ENCODE results near the gene TAS1R3.

Gene TAS1R3

DNA sequence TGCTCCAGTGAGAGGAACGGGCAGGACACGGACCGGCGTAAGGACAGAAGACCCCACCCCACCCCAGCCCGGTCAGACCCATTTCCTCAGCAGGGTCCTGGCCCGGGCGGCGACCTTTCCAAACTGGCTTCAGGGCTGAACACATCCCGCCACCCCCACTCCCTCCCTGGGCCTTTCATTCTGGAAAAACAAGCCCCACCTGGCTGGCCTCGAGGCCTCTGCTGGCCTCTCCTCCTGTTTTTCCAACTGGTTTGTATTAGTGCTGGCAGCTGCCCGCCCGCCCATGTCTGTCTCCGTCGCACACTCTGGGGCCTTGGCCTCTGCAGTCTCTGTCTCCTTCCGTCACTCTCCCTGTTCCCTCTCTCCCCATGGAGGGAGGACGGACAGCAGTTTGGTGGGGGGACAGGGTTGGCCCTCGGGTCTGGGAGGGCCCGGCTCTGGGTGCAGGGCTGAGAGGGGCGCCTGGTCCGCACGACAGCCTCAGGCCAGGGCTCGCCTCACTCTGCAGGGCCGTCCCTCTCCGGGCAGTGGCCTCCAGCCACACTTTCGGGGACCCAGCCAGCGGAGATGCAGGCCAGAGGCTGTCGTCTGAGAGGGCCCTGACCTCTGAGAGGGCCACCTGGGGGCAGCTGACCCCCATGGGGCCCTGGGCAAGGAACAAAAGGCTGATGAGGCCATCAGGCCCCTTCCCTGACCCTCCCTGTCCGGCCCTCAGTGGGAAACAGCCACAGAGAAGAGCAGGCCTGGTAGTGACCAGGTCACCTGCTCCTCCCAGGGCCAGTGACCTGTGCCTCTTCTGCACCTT, 28.8 kb downstream of the TAS1R3 start:
- Histone ChIP-seq H3K4me1 (no peaks in the 10 kb centered on the region), H3K9ac (no peak overlapping the region), H3K36me3 (ENCODE audit: control insufficient read depth, insufficient read depth, low read length) (no peaks in the 10 kb centered on the region), H3K4me3 (ENCODE audit: low read depth, low read length) (no peak overlapping the region), H3K9me3 (ENCODE audit: control insufficient read depth, low read length) (no peaks in the 10 kb centered on the region), H3K79me2 (no peaks in the 10 kb centered on the region), H3K27me3 (ENCODE audit: control insufficient read depth, insufficient read depth, low read length) (no peaks in the 10 kb centered on the region), H3K27ac (no peak overlapping the region), H3K4me2 (ENCODE audit: low read length) (no peak overlapping the region), H2AFZ (no peak overlapping the region)
- TF ChIP-seq, protein P1, sequence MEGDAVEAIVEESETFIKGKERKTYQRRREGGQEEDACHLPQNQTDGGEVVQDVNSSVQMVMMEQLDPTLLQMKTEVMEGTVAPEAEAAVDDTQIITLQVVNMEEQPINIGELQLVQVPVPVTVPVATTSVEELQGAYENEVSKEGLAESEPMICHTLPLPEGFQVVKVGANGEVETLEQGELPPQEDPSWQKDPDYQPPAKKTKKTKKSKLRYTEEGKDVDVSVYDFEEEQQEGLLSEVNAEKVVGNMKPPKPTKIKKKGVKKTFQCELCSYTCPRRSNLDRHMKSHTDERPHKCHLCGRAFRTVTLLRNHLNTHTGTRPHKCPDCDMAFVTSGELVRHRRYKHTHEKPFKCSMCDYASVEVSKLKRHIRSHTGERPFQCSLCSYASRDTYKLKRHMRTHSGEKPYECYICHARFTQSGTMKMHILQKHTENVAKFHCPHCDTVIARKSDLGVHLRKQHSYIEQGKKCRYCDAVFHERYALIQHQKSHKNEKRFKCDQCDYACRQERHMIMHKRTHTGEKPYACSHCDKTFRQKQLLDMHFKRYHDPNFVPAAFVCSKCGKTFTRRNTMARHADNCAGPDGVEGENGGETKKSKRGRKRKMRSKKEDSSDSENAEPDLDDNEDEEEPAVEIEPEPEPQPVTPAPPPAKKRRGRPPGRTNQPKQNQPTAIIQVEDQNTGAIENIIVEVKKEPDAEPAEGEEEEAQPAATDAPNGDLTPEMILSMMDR (IDR thresholded peaks at IDR 0.05), result no peak

DNA sequence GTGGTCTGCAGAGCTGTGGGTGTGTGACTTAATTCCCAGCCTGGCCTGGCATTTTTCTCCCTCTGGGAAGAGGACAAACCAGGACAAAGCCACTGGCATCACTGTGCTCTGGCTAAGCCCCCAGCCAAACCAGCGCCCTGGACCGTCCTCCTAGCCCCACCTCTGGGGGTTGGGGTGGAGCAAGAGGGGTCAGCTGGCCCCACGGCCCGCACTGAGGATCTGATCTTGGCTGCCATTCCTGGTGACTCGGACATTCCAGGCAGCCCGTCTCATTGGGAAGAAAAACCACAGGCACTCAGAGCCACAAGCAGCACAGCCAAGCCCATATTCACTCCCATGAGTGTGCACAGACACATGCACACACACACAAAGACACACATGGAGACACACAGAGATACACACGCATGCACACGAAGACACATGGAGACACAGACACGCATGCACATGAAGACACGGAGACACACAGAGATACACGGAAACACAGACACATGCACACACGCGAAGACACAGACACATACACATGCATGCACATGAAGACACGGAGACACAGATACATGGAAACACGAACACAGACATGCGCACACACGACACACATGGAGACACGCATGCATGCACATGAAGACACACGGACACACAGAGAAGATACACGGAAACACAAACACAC, 29.6 kb downstream of the TAS1R3 start:
- no peak overlapping the region for H3K4me2 ChIP-seq (ENCODE audit: low read length)
- no peaks in the 10 kb centered on the region for H3K9me3 ChIP-seq (ENCODE audit: control insufficient read depth, low read length)
- H3K9ac ChIP-seq, result no peak overlapping the region
- H3K36me3 ChIP-seq (ENCODE audit: control insufficient read depth, insufficient read depth, low read length), result no peaks in the 10 kb centered on the region
- H2AFZ ChIP-seq, result no peak overlapping the region
- H3K4me3 ChIP-seq (ENCODE audit: low read depth, low read length), result no peak overlapping the region
- H3K4me1 ChIP-seq, result no peaks in the 10 kb centered on the region
- TF ChIP-seq, protein P1 (IDR thresholded peaks at IDR 0.05), result no peak
- H3K79me2 ChIP-seq, result no peaks in the 10 kb centered on the region
- H3K27ac ChIP-seq, result no peak overlapping the region
- H3K27me3 ChIP-seq (ENCODE audit: control insufficient read depth, insufficient read depth, low read length), result no peaks in the 10 kb centered on the region

DNA sequence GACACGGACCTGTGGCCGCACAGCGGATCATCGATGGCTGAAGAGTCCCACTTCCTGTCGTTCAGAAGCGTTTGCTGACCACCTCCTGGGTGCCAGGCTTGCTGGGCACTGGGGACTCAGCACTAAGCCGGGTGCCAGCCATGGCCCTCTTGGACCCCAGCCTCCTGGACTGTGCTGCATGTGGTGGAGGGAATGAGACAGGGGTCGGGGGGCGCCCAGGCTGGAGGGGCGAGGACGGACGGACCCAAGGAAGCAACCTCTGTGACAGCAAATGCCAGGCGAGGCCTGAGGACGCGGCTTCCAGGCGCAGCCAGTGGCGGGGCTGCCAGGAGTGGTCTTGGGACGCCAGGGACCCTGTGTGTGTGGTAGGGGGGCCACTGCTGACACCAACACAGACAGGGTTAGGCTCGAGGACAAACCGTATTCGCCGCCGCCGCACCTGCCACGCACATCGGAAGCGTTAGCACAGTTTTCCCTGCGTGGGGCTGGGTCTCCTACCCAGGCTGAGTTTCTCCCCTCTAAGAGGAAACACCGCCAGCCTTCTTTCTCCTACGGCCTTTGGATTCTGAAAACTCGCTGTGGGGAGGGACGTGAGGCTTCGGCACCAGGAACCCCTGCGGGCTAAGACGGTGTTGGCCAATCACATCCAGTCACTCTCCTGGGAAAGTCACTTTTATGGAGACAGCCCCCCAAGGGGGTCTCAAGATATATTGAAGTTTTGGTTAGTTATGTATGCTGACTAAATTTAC, 30.3 kb downstream of the TAS1R3 start:
- Histone ChIP-seq H3K9me3 (ENCODE audit: control insufficient read depth, low read length) (no peaks in the 10 kb centered on the region), H3K4me2 (ENCODE audit: low read length) (no peak overlapping the region), H2AFZ (no peak overlapping the region), H3K36me3 (ENCODE audit: control insufficient read depth, insufficient read depth, low read length) (no peaks in the 10 kb centered on the region), H3K27me3 (ENCODE audit: control insufficient read depth, insufficient read depth, low read length) (no peaks in the 10 kb centered on the region), H3K27ac (no peak overlapping the region), H3K4me3 (ENCODE audit: low read depth, low read length) (no peak overlapping the region), H3K9ac (no peak overlapping the region), H3K4me1 (no peaks in the 10 kb centered on the region), H3K79me2 (no peaks in the 10 kb centered on the region)
- TF ChIP-seq, protein P1 (IDR thresholded peaks at IDR 0.05), result no peak

DNA sequence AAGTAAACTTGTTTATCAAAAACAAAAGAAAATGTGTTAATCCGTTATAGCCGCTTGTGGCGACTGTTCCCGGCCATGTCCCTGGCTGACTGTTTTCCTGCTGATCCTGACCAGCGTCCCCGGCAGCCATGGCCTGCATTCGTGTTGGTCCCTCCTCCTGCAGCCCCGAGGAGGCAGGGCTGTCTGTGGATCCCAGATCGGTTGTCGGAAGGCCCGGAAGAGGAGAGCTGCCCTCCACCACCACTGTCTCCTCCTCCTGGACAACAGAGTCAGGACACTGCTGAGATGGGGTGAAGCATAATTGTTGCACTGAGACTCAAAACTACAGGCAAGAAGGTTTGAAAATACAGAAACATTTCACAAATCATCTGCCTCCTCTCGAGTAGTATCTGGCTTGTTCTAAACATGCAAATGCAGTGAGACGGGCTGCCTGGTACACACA, 30.9 kb downstream of the TAS1R3 start:
- H3K79me2 ChIP-seq, result no peaks in the 10 kb centered on the region
- H3K4me2 ChIP-seq (ENCODE audit: low read length), result no peak overlapping the region
- no peak overlapping the region for H2AFZ ChIP-seq
- no peak overlapping the region for H3K27ac ChIP-seq
- H3K9ac ChIP-seq, result no peak overlapping the region
- no peaks in the 10 kb centered on the region for H3K27me3 ChIP-seq (ENCODE audit: control insufficient read depth, insufficient read depth, low read length)
- H3K4me3 ChIP-seq (ENCODE audit: low read depth, low read length), result no peak overlapping the region
- TF ChIP-seq, protein P1 (IDR thresholded peaks at IDR 0.05), result no peak
- no peaks in the 10 kb centered on the region for H3K4me1 ChIP-seq
- no peaks in the 10 kb centered on the region for H3K9me3 ChIP-seq (ENCODE audit: control insufficient read depth, low read length)
- H3K36me3 ChIP-seq (ENCODE audit: control insufficient read depth, insufficient read depth, low read length), result no peaks in the 10 kb centered on the region

Data from parathyroid adenoma (tissue), 2 donors.